Gastroesophageal sphincter (tissue), 4 donors: Measurements from ENCODE around the gene TBC1D5. TPM values are rescaled to one million over a fixed set of nuclear protein-coding genes. Genes with fewer than 3 reads are reported as not detected.
A peak's percentile ranks its signal among the peaks of the same experiment; 100 is the strongest.

ENCODE experiments used
- ATAC-seq: fragments of 150-250 bp; one replicate; pipeline ENCODE4 v1.9.1; 2016; ENCODE audit warnings: mild to moderate bottlenecking, moderate library complexity
- H3K27ac ChIP-seq, 4 donors: fragments of 200-600 bp; sonication (generic) in 3 of 4; 1 replicate in 3 of 4; 2 replicates in 1 of 4; pipeline ENCODE4 v1.5.1; 2016 to 2019
- H3K27me3 ChIP-seq: fragments of 200-600 bp; sonication (generic); one replicate; pipeline ENCODE4 v1.5.1; 2019
- H3K36me3 ChIP-seq, 2 donors: fragments of 200-600 bp; sonication (generic); one replicate each; pipeline ENCODE4 v1.5.1; 2019; ENCODE audit warnings: control low read depth in 1 of 2
- H3K4me1 ChIP-seq, 3 donors: fragments of 200-600 bp; sonication (generic); 1 replicate in 2 of 3; 2 replicates in 1 of 3; pipeline ENCODE4 v1.5.1; 2016 to 2019; ENCODE audit warnings: control low read depth in 2 of 3
- H3K4me3 ChIP-seq, 2 donors: fragments of 200-600 bp; sonication (generic); one replicate each; pipeline ENCODE4 v1.5.1; 2019; ENCODE audit warnings: mild to moderate bottlenecking in 1 of 2, moderate library complexity in 1 of 2
- H3K9me3 ChIP-seq, 3 donors: fragments of 200-600 bp; sonication (generic); one replicate each; pipeline ENCODE4 v1.5.1; 2017 to 2019; ENCODE audit warnings: control low read depth in 2 of 3
- CTCF ChIP-seq, 4 experiments: fragments of 200-600 bp in 2 of 4; fragments of 450-650 bp in 2 of 4; sonication (generic) in 1 of 4; IDR thresholded peaks; one replicate each; pipeline ENCODE4 v1.5.1; 2017 to 2019; ENCODE audit warnings: antibody characterized with exemption in 4 of 4, mild to moderate bottlenecking in 2 of 4, moderate library complexity in 2 of 4
- EP300 ChIP-seq: sonication (generic); formaldehyde crosslinking; IDR thresholded peaks from one replicate; pipeline ENCODE4 v1.6.1; 2017; ENCODE audit warnings: antibody characterized with exemption, mild to moderate bottlenecking
- POLR2A ChIP-seq, 2 donors: fragments of 450-650 bp; IDR thresholded peaks; one replicate each; pipeline ENCODE4 v1.6.1; 2017; ENCODE audit warnings: antibody characterized with exemption in 2 of 2, mild to moderate bottlenecking in 2 of 2, moderate library complexity in 1 of 2
- POLR2AphosphoS5 ChIP-seq: sonication (generic); formaldehyde crosslinking; IDR thresholded peaks from one replicate; pipeline ENCODE4 v1.6.1; 2017; ENCODE audit warnings: antibody characterized with exemption
- WGBS, 2 donors: methylation state at CpG; one replicate each; pipeline ENCODE4 v1.1.5; 2018; ENCODE audit warnings: low coverage in 1 of 2; 5-methylcytosine and 5-hydroxymethylcytosine counted together
- total RNA-seq, 4 donors: library from RNA; depleted of rRNA; stranded (reverse); fragments of >200 nt; gene quantifications; one replicate each; pipeline ENCODE4 v1.1.0, GENCODE V29; 2016

The TBC1D5 gene
- total RNA-seq, 4 donors from 2014 or later, result 59.5 to 66.6 (median 61.6) TPM

GRCh38 chr3:17387108-17387507, 355.3 kb downstream of the TBC1D5 start:
- Histone ChIP-seq H3K9me3 (no peaks in the 10 kb centered on the region), H3K4me1 (no peaks in the 10 kb centered on the region), H3K27me3 (no peaks in the 10 kb centered on the region), H3K27ac (no peak overlapping the region), H3K4me3 (no peak overlapping the region), H3K36me3 (peaks cover 0 to 21% of the 10 kb centered on the region in 2 donors)
- ATAC-seq, result no peak
- TF ChIP-seq EP300 (no peak), POLR2AphosphoS5 (no peak), CTCF (IDR thresholded peaks at IDR 0.05) (no peak), POLR2A (IDR thresholded peaks at IDR 0.05) (no peak)
- WGBS, 2 donors, result 90 to 100% methylated on average over 1 of the region's 1 CpG

- TF ChIP-seq CTCF (IDR thresholded peaks at IDR 0.05), result no peak
- Histone ChIP-seq H3K27ac (no peak overlapping the region), H3K9me3 (no peaks in the 10 kb centered on the region), H3K36me3 (peaks cover 0 to 20% of the 10 kb centered on the region in 2 donors), H3K27me3 (no peaks in the 10 kb centered on the region), H3K4me3 (no peak overlapping the region), H3K4me1 (no peaks in the 10 kb centered on the region)
- no peak for ATAC-seq
- 85 to 92% methylated on average over 8 of the region's 8 CpGs for WGBS, 2 donors
Measured at GRCh38 chr3:17386432-17386831, 356.0 kb downstream of the TBC1D5 start.

GRCh38 chr3:17384567-17385296, 357.7 kb downstream of the TBC1D5 start:
- Histone ChIP-seq H3K4me1 (no peaks in the 10 kb centered on the region), H3K27ac (no peak overlapping the region), H3K36me3 (peaks cover 0 to 13% of the 10 kb centered on the region in 2 donors), H3K9me3 (no peaks in the 10 kb centered on the region), H3K27me3 (no peaks in the 10 kb centered on the region), H3K4me3 (no peak overlapping the region)
- TF ChIP-seq CTCF (IDR thresholded peaks at IDR 0.05), result no peak
- TF ChIP-seq POLR2AphosphoS5, result no peak
- TF ChIP-seq EP300, result no peak
- TF ChIP-seq POLR2A (IDR thresholded peaks at IDR 0.05), result no peak
- peak; percentile 53 for ATAC-seq
- 71 to 75% methylated on average over 2 to 3 of the region's 3 CpGs for WGBS, 2 donors

- 83 to 87% methylated on average over 1 of the region's 1 CpG for WGBS, 2 donors
- TF ChIP-seq POLR2A (IDR thresholded peaks at IDR 0.05), result no peak
- TF ChIP-seq POLR2AphosphoS5, result no peak
- TF ChIP-seq EP300, result no peak
- no peak for TF ChIP-seq CTCF (IDR thresholded peaks at IDR 0.05)
Measured at GRCh38 chr3:17373304-17373703, 369.1 kb downstream of the TBC1D5 start.

More at GRCh38 chr3:17373304-17373703, 369.1 kb downstream of the TBC1D5 start:
- Histone ChIP-seq H3K27me3 (no peaks in the 10 kb centered on the region), H3K9me3 (no peaks in the 10 kb centered on the region), H3K27ac (no peak overlapping the region), H3K4me1 (peaks cover 0 to 6% (median 5%) of the 10 kb centered on the region in 3 donors), H3K4me3 (no peak overlapping the region), H3K36me3 (peaks cover 0 to 18% of the 10 kb centered on the region in 2 donors)
- ATAC-seq, result no peak
